GM19397 (cell line): ENCODE data around the gene AGPAT3.

Experiments
- ATAC-seq: cut with Tn5 transposase; IDR thresholded peaks from one replicate; pipeline ENCODE4 v1.9.1; 2021; ENCODE audit warnings: mild to moderate bottlenecking, moderate library complexity; ENCODE audit not compliant: unreplicated experiment

The AGPAT3 gene

DNA sequence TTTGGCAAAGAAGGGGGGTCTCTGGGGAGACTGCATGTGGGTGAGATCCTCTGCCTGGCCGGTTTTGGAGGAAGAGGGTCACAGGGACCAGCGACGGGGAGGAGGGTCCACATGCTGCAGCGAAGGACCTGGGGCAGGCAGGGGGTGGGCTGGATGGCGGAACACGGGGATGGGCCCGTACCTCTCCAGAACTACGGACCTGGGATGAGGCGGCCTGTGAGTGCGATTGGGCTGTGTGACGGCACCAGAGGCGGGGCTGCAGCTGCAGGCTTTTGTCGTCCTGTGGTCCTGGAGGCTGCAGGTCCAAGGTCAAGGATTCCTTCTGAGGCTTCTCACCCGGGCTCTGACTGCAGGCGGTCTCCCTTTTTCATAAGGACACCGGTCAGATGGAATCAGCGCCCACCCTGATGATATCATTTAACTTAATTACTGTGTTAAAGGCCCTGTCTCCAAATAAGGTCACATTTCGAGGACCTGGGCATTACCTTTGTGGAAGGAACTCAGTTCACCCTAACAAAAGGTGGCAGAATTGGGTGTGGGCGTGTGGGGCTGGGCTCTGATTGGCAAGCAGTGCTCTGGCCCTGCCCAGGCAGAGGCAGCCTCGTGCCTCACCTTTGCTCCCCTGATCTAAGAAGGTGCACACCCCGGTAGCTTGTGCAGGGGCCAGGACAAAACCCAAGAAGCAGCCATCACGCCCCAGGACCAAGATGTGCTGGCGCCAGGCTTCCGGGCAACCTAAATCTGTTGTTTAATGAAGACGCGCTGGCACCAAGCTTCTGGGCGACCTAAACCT is 87.1 kb downstream of the AGPAT3 start:
- ATAC-seq: no peak

- no peak for ATAC-seq
Measured at GRCh38 chr21:43953021-43953420, 88.0 kb downstream of the AGPAT3 start.

- no peak for ATAC-seq
Measured at GRCh38 chr21:43954042-43954441, 89.0 kb downstream of the AGPAT3 start.

DNA sequence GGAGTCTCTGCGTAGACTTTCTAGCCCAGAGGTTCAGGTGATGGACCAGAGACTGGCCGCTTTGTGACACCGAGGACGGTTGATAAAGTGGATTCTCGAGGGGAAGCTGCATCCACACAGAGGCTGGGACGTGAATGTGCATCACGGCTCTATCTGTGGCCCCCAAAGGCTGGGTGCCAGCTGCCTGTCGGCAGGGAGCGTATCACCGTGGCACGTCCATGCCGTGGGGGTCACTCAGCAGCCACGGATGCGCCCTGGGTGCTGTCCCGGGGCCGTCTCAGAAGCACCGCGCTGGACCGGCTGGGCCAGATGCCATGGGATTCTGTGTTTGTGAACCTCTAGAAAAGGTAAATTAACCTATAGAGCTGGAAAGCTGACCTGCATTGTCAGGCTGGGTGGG is 89.9 kb downstream of the AGPAT3 start:
- ATAC-seq: no peak

DNA sequence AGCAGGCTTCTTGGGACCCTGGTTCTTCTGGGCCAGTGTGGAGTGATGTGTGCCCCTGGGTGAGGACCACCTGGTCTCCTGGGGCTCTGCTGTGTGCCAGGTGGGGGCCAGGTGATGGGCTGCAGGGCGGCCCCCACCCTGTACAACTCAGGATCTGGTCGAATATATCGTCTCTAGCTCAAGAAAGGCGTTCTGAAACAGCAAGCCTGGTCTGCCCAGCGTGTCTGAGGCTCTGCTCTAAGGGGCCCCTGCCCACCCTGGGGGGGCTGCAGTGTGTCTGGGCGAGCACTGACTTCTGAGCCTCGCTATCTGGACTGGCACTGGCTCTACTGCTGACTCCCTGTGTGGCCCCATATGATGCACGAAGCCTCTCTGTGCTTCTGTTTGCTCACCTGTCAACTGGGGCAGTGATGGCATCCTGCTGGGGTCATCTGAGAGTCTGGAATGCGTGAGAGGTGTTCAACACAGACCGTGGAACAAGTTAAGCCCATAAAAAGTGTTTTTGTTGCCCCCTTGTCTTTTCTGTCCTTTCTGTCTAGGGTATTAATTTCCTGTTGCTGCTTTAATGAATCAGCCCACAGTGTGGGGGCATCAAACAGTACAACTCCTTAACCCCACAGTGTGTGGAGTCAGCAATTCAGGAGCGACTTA is 91.1 kb downstream of the AGPAT3 start:
- no peak for ATAC-seq

- no peak for ATAC-seq
Measured at GRCh38 chr21:43956670-43957035, 91.6 kb downstream of the AGPAT3 start.

DNA sequence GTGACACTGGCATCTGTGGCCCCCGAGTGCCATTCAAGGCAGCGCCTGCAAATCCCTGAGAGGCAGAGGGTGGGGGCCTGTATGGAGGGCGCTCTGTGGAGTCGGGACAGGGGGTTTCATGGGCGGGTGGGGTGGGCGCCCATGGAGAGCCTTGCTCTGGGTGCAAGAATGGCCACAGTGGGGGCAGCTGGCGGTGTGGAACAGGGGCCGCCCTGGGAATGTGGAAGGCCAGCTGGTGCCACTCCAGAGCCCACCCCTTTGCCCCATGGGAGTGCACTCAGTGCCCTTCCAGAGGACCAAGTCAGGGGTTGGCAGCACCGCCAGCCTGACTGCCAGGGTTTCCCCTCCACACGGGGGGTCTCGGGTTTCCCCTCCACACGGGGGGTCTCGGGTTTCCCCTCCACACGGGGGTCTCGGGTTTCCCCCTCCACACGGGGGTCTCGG is 92.1 kb downstream of the AGPAT3 start:
- ATAC-seq: no peak

- ATAC-seq: no peak
Measured at GRCh38 chr21:43957611-43958362, 92.8 kb downstream of the AGPAT3 start.

DNA sequence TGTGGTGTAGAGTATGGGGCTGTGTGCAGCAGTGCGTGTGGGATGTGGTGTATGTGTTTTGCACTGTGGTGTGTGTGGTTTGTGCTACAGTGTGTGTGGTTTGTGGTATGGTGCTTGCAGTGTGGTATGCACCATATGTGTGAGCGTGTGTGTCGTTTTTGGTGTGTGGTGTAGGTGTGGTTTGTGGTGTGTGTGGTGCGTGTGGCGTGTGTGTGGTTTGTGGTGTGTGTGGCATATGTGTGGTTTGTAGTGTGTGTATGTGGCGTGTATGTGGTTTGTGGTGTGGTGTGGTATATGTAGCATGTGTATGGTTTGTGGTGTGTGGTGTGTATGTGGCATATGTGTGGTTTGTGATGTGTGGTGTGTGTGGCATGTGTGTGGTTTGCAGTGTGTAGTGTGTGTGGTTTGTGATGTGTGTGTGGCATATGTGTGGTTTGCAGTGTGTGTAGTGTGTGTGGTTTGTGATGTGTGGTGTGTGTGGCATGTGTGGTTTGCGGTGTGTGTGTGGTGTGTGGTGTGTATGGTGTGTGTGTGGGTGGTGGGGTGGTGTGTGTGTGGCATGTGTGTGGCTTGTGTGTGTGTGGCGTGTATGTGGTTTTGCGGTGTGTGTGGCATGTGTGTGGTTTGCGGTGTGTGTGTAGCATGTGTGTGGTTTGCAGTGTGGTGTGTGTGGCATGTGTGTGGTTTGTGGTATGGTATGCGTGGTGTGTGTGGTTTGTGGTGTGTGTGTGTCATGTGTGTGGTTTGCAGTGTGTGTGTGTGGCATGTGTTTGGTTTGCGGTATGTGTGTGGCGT is 93.5 kb downstream of the AGPAT3 start:
- no peak for ATAC-seq

DNA sequence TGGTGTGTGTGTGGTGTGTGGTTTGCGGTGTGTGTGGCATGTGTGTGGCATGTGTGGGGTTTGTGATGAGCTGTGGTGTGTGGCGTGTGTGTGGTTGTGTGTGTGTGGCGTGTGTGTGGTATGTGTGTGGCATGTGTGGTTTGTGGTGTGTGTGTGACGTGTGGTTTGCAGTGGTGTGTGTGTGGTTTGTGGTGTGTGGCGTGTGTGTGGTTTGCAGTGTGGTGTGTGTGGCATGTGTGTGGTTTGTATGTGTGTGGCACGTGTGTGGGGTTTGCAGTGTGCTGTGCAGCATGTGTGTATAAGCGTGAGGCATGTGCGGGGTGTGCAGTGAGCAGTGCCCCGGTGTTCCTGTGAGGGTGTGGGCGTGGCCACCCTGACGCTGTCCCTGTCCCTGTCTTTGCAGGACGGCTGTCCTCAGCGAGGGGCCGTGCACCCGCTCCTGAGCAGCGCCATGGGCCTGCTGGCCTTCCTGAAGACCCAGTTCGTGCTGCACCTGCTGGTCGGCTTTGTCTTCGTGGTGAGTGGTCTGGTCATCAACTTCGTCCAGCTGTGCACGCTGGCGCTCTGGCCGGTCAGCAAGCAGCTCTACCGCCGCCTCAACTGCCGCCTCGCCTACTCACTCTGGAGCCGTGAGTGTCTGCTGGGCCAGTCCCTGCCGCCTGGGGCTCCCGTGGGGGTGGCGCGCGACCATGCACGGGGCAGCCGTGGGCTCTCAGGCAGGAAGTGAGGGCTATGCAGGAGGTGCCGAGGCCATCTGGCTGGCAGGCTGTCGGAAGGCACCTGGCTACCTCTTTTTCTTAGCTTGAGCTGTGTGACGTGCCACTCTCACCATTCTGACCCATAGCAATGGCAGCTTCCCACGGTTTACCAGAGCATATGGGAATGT is 94.5 kb downstream of the AGPAT3 start:
- no peak for ATAC-seq

DNA sequence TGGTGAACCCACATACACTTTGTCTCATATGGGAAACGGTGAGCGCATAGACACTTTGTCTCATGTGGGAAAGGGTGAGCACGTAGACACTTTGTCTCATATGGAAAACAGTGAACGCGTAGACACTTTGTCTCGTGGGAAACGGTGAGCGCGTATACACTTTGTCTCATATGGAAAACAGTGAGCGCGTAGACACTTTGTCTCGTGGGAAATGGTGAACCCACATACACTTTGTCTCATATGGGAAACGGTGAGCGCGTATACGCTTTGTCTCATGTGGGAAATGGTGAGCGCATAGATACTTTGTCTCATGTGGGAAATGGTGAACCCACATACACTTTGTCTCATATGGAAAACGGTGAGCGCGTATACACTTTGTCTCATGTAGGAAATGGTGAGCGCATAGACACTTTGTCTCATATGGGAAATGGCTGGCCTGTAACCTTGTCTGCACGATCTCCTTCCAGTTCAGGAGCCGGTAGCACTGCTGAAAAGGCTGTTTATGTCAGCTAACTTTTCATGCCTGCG is 96.4 kb downstream of the AGPAT3 start:
- no peak for ATAC-seq

DNA sequence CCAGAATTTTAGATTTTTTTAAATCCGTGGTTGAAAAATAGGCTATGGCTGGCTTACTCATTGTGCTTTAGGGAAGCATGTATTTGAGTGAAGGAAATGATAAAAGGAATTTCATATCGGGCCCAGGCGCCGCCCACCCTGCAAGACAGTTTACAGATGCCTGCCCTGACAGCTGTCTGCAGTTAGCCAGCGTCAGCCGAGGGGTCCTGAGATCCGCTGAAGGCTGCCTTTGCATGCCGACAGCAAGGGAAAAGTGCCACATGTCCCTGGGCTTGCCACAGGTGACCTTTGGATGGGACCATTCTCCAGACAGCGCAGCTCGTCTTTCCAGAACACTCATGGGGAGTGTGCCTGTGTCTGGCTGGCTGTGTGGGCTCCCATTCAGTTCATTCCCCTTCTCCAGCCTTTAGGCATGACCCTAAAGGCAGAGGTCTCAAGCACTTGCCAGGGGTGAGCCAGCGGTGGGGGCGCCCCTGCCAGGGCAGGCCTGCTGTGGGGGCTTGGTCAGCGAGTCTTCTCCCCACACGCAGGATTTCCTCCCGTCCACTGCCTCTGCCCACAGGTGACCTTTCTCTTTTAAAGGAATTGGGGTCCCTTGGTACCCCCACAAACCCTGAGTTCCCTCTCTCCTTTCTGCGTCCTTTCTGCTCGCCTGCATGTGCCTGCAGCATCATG is 101.0 kb downstream of the AGPAT3 start:
- ATAC-seq: no peak

GRCh38 chr21:43966946-43967512 is 102.0 kb downstream of the AGPAT3 start:
- ATAC-seq: no peak

DNA sequence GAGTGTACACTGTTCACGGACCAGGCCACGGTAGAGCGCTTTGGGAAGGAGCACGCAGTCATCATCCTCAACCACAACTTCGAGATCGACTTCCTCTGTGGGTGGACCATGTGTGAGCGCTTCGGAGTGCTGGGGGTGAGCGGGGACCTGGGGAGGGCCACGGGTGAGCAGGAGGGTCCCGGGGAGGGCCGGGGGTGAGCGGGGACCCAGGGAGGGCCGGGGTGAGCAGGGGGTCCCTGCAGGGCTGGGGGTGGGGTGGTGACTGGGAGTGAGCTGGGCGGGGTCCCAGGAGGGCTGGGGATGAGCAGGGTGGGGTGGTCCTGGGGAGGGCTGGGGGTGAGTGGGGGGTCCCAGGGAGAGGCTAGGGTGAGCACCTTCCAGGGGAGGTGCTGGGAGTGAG is 103.0 kb downstream of the AGPAT3 start:
- ATAC-seq: no peak

GRCh38 chr21:43968410-43969114 is 103.5 kb downstream of the AGPAT3 start:
- no peak for ATAC-seq

GRCh38 chr21:43969115-43969444 is 104.1 kb downstream of the AGPAT3 start:
- ATAC-seq: no peak

GRCh38 chr21:43970551-43970950 is 105.5 kb downstream of the AGPAT3 start:
- ATAC-seq: no peak

- no peak for ATAC-seq
Measured at GRCh38 chr21:43971201-43971991, 106.4 kb downstream of the AGPAT3 start.
